GM21825 (cell line): Measurements from ENCODE around the gene CYP4F22.
"Not testable (repeated sequence)": the region's sequence is repeated elsewhere in the genome, so short reads cannot be mapped to it uniquely, and the experiment has no call there.

Experiments used
- ATAC-seq: cut with Tn5 transposase; IDR thresholded peaks from one replicate; pipeline ENCODE4 v1.9.1; 2021; ENCODE audit warnings: mild to moderate bottlenecking, moderate library complexity; ENCODE audit not compliant: unreplicated experiment

CYP4F22 gene

DNA sequence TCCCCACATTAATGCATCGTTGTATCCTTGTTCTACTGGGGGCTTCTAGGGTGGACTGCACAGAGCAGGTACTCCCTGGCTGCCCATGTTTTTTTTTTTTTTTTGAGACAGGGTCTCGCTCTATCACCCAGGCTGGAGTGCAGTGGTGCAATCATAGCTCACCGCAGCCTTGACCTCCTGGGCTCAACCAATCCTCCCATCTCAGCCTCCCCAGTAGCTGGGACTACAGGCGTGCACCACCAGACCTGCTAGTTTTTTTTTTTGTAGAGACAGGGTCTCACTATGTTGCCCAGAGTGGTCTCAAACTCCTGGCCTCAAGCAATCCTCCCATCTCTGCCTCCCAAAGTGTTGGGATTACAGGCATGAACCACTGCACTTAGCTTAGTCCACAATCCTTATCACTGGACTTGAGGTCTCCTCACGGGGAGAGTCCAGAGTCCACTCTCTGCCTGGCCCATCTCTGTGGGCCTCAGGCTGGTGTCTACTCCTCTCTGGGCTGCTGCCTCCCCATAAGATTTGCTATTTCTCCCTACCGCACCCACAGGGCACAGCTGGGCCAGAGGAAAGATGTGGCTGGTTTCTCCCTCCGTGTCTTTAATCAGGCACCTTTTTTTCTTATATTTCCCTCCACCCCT lies 56.3 kb downstream of the CYP4F22 start:
- no peak for ATAC-seq

GRCh38 chr19:15570420-15570819 lies 62.1 kb downstream of the CYP4F22 start:
- no peak for ATAC-seq

DNA sequence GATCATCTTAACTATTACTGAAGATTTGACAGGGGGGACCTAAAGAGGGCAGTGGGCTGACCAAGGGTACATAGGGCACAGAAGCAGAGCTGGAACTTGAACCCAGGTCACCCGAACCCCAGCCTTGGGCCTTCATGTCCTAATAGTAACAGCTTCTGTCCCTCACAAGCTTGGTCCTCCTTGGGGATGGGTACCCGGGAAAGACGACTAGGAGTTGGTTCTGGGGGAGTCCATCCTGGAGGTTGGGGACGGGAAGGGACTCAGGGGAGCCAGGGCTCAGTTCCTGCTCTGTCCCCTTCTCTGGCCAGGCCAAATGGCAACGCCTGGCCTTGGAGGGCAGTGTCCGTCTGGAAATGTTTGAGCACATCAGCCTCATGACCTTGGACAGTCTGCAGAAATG lies 67.1 kb downstream of the CYP4F22 start:
- no peak for ATAC-seq

- ATAC-seq: no peak
Observed at GRCh38 chr19:15576526-15577156, 68.3 kb downstream of the CYP4F22 start.

DNA sequence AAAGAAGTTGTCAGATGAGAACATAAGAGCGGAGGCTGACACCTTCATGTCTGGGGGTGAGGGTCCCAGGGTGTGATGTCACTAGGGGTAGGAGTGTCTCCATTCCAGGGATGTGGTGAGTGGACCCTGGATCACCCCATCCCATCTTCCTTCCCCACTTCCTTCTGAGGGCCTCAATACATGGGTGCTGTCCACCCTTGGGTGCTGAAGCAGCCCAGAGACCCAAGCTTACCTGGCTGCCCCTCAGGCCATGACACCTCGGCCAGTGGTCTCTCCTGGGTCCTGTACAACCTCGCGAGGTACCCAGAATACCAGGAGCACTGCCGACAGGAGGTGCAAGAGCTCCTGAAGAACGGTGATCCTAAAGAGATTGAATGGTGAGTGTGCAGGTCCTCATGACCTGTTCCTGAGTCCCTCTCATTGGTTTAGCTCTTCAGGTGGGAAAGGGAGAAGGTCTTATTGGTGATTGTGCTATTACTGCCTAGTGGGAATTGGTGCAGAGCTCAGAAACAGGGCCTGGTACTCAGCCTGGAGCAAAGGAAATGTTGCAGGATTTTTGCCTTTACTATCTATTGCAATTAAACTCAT lies 69.0 kb downstream of the CYP4F22 start:
- ATAC-seq: no peak

DNA sequence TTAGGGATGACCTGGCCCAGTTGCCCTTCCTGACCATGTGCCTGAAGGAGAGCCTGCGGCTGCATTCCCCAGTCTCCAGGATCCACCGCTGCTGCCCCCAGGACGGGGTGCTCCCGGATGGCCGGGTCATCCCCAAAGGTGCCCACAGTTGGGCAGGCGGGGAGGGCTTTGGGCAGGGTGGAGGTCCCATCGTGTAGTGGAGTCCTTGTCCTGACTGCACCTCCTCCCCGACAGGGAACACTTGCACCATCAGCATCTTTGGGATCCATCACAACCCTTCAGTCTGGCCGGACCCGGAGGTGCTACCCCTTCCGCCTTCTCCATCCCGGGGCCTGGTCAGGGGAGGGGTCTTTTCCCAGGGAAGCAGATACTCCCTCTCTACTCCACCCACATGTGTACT lies 75.0 kb downstream of the CYP4F22 start:
- no peak for ATAC-seq

- ATAC-seq: no peak
Observed at GRCh38 chr19:15584095-15584494, 75.8 kb downstream of the CYP4F22 start.

- ATAC-seq: no peak
Observed at GRCh38 chr19:15584541-15585115, 76.3 kb downstream of the CYP4F22 start.

DNA sequence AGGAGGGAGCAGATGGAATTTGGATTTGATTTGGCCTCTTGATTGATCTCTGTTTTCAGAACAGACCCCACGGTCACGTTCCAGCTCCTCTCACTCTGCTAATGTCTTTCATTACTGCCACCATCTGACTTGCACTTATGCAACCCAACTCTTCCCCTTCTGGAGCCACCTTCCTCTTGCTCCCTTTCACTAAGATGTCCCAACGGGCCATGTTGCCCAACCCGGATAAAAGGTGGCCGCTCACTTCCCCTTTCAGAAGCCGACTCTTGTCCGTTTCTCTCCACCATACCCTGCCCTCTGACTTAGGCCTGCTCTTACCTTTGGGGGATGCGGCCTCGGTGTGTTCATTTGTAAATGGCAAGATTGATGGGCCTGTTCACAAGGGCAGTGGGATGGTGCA lies 79.3 kb downstream of the CYP4F22 start:
- ATAC-seq: no peak

GRCh38 chr19:15588265-15588664 lies 79.9 kb downstream of the CYP4F22 start:
- ATAC-seq: no peak

GRCh38 chr19:15589760-15590451 lies 81.6 kb downstream of the CYP4F22 start:
- no peak for ATAC-seq

DNA sequence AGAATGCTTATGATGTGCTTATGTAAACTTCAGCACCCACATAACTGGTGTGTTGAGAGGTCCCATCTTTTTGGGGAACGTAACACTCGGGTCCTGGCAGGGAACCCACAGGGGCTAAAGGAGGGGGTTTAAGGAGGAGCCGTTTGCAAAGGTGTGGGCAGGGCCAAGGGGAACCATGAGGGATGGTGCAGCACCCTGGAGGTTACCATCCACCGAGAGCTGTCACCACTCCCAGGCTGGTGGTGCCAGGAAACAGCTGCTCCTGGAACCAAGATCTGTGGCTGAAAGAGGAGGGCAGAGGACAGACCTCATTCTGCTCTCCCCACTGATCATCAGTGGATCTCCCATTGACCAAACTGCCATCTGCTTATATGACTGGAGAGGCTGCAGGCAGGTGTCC lies 83.5 kb downstream of the CYP4F22 start:
- no peak for ATAC-seq

DNA sequence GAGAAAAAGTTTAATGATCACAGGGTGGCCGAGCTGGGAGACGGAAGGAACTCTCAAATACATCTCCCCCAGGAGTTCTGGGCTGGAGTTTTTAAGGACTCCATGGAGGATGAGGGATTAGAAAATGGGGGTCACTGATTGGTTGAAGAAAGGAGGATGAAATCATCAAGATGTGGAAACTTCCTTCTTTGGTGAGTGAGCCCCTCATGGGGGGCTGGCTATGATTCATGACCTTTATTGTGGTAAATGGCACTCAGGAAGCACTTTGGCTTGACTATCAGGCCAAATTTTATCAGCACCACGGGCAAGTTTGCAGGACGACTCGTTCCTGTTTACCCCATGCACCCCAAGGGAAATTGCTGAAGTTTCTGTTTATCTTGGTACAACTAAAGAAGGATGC lies 84.2 kb downstream of the CYP4F22 start:
- not testable (repeated sequence) for ATAC-seq

DNA sequence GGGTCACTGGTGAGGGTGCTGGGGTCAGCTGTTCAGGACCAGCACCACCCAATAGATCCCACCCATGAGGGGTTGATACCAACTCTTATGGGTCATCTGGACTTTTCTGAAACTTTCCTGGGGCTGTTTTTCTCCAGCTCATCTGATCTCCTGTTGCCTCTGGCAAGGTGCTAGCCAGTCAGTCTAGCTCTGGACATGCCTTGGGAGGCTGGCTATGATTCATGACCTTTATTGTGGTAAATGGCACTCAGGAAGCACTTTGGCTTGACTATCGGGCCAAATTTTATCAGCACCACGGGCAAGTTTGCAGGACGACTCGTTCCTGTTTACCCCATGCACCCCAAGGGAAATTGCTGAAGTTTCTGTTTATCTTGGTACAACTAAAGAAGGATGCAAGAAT lies 85.4 kb downstream of the CYP4F22 start:
- not testable (repeated sequence) for ATAC-seq

GRCh38 chr19:15595069-15595468 lies 86.7 kb downstream of the CYP4F22 start:
- ATAC-seq: no peak
